Transverse colon (tissue), 4 donors: ENCODE data around the gene CXCR1. TPM values are rescaled to one million over a fixed set of nuclear protein-coding genes. Genes with fewer than 3 reads are reported as not detected.

Source experiments
- DNase-seq: peaks from one replicate; pipeline ENCODE4 v3.0.0-alpha.2; 2019
- H3K27ac ChIP-seq, 4 donors: fragments of 200-600 bp; sonication (generic); 2 replicates each; pipeline ENCODE4 v1.5.1; 2016 to 2018; ENCODE audit warnings: inconsistent platforms in 4 of 4
- H3K27me3 ChIP-seq: fragments of 200-600 bp; sonication (generic); 2 replicates; pipeline ENCODE4 v1.5.1; 2017; ENCODE audit warnings: inconsistent platforms
- H3K36me3 ChIP-seq, 4 donors: fragments of 200-600 bp; sonication (generic); 2 replicates each; pipeline ENCODE4 v1.5.1; 2017 to 2019; ENCODE audit warnings: inconsistent platforms in 4 of 4
- H3K4me1 ChIP-seq, 4 donors: fragments of 200-600 bp; sonication (generic); 2 replicates each; pipeline ENCODE4 v1.5.1; 2017 to 2020; ENCODE audit warnings: inconsistent platforms in 4 of 4
- H3K4me3 ChIP-seq, 4 donors: fragments of 200-600 bp; sonication (generic); 1 replicate in 1 of 4; 2 replicates in 3 of 4; pipeline versions ENCODE4 v1.5.1 to v1.6.1; 2017 to 2019; ENCODE audit warnings: inconsistent platforms in 4 of 4
- H3K9me3 ChIP-seq, 2 donors: fragments of 200-600 bp; sonication (generic); 2 replicates each; pipeline ENCODE4 v1.5.1; 2017 to 2019; ENCODE audit warnings: inconsistent platforms in 2 of 2
- CTCF ChIP-seq, 5 experiments: fragments of 200-600 bp in 3 of 5; fragments of 450-650 bp in 2 of 5; sonication (generic) in 3 of 5; IDR thresholded peaks; 1 replicate in 2 of 5; 2 replicates in 3 of 5; pipeline ENCODE4 v1.5.1; 2016 to 2017; ENCODE audit warnings: antibody characterized with exemption in 5 of 5, inconsistent platforms in 3 of 5, mild to moderate bottlenecking in 2 of 5, moderate library complexity in 1 of 5
- EP300 ChIP-seq: sonication (generic); formaldehyde crosslinking; IDR thresholded peaks from one replicate; pipeline ENCODE4 v1.6.1; 2017; ENCODE audit warnings: antibody characterized with exemption, low read depth
- POLR2A ChIP-seq: fragments of 450-650 bp; IDR thresholded peaks from one replicate; pipeline ENCODE4 v1.6.1; 2016; ENCODE audit warnings: antibody characterized with exemption, mild to moderate bottlenecking, moderate library complexity
- POLR2AphosphoS5 ChIP-seq, 3 donors: sonication (generic); formaldehyde crosslinking; IDR thresholded peaks; one replicate each; pipeline ENCODE4 v1.6.1; 2016; ENCODE audit warnings: antibody characterized with exemption in 3 of 3
- WGBS, 2 donors: methylation state at CpG; one replicate each; pipeline ENCODE4 v1.1.5; 2018; ENCODE audit warnings: low coverage in 1 of 2; 5-methylcytosine and 5-hydroxymethylcytosine counted together
- in situ Hi-C, 4 donors: fragments of 200-750 bp; cut with MboI; loops; one replicate each; pipeline versions ENCODE4 v1.15.0 to v1.15.1; 2017; ENCODE audit warnings: low sequenced_read_pairs in 3 of 4, low pct_ligation_motif_present in 1 of 4, low pct_unique_long_range_greater_than_20kb in 1 of 4
- intact Hi-C: fragments of 100-400 bp; cut with DNase I; formaldehyde crosslinking; loops from one replicate; pipeline ENCODE4 v1.15.1; 2023; ENCODE audit warnings: low total_unique reads
- total RNA-seq, 4 donors: library from RNA; depleted of rRNA; stranded (reverse); fragments of >200 nt; gene quantifications; one replicate each; pipeline ENCODE4 v1.1.0, GENCODE V29; 2016

Gene CXCR1
- under 1 TPM in 1 of 4 donors, not detected in 3; 0.14 TPM for total RNA-seq

GRCh38 chr2:218166791-218167190 is at the start of gene CXCR1:
Gene CXCR1 (minus strand): TSS chr2:218166962. CDS start chr2:218165211, 1,751 bp downstream.
- no peak for DNase-seq
- no peaks in the 10 kb centered on the region for H3K27me3 ChIP-seq
- no peak within 1 kb of the TSS for H3K4me3 ChIP-seq
- TF ChIP-seq POLR2AphosphoS5 (IDR thresholded peaks at IDR 0.05), result no peak
- no peak for TF ChIP-seq CTCF (IDR thresholded peaks at IDR 0.05)
- no peak for TF ChIP-seq POLR2A
- no peak for TF ChIP-seq EP300
- intact Hi-C loops, result no loop called here
- WGBS, 2 donors, result 38 to 64% methylated on average over 3 of the region's 3 CpGs
- in situ Hi-C loops, result no loop called here
- H3K27ac ChIP-seq, result no peak within 1 kb of the TSS
- H3K9me3 ChIP-seq, result no peaks in the 10 kb centered on the region
- H3K36me3 ChIP-seq, result no peaks in the 10 kb centered on the region
- peaks cover 0 to 5% (median 1%) of the 10 kb centered on the region in 4 donors for H3K4me1 ChIP-seq

DNA sequence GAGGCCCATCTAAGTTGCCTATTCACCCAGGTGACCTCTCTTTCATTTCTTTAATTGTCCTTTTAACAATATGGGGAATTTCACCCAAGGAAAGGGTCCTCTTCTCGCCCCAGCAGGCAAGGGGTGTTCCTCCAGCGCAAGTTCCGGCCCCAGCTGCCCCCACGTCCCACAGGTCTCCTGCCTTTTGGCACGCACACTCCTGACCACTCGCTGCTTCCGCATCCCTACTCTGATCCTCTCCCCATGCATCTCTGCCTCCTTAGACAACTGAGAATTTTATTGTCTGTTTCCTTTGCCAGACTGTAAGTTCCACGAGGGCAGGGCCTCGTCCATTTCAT is 49.5 kb upstream of the CXCR1 start:
- H3K36me3 ChIP-seq, result no peaks in the 10 kb centered on the region
- peaks cover 15 to 41% (median 35%) of the 10 kb centered on the region in 4 donors for H3K4me1 ChIP-seq
- 53 to 70% methylated on average over 7 to 9 of the region's 9 CpGs for WGBS, 2 donors
- no peak for DNase-seq
- TF ChIP-seq EP300, result no peak
- no peak for TF ChIP-seq POLR2A
- no peak for TF ChIP-seq CTCF (IDR thresholded peaks at IDR 0.05)
- TF ChIP-seq POLR2AphosphoS5 (IDR thresholded peaks at IDR 0.05), result no peak
- H3K27ac ChIP-seq, result peak overlapping the region; percentile 94 to 100 (median 98)
- H3K4me3 ChIP-seq, result peak overlapping the region; percentile 46 to 100 (median 81)
- no peaks in the 10 kb centered on the region for H3K27me3 ChIP-seq
- in situ Hi-C loops, result no loop called here
- intact Hi-C loops, result no loop called here
- H3K9me3 ChIP-seq, result no peaks in the 10 kb centered on the region

GRCh38 chr2:218214116-218214515 is 47.4 kb upstream of the CXCR1 start:
- H3K4me1 ChIP-seq, result peaks cover 0 to 19% (median 14%) of the 10 kb centered on the region in 4 donors
- H3K27ac ChIP-seq, result no peak overlapping the region
- in situ Hi-C loops (no loop called here), intact Hi-C loops (no loop called here)
- no peaks in the 10 kb centered on the region for H3K27me3 ChIP-seq
- no peak overlapping the region for H3K4me3 ChIP-seq
- no peak for DNase-seq
- 92 to 100% methylated on average over 1 of the region's 1 CpG for WGBS, 2 donors
- H3K36me3 ChIP-seq, result no peaks in the 10 kb centered on the region
- no peaks in the 10 kb centered on the region for H3K9me3 ChIP-seq
- TF ChIP-seq EP300, result no peak
- TF ChIP-seq POLR2A, result no peak
- TF ChIP-seq CTCF (IDR thresholded peaks at IDR 0.05), result no peak
- TF ChIP-seq POLR2AphosphoS5 (IDR thresholded peaks at IDR 0.05), result no peak

DNA sequence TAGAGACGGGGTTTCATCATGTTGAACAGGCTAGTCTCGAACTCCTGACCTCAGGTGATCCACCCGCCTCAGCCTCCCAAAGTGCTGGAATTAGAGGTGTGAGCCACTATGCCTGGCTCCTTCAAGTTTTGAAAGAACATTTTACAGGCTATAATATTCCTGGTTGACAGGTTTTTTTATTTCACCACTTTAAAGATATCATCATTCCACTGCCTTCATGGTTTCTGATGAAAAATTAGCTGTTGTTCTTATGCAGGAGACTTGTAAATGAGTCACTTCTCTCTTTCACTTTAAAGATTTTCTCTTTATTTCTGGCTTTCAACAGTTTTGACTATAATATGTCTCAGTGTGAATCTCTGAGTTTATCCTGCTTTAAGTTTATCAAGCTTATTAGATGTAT is 42.3 kb upstream of the CXCR1 start:
- no peak overlapping the region for H3K4me3 ChIP-seq
- no peak for TF ChIP-seq EP300
- no peak for TF ChIP-seq POLR2A
- TF ChIP-seq POLR2AphosphoS5 (IDR thresholded peaks at IDR 0.05), result no peak
- TF ChIP-seq CTCF (IDR thresholded peaks at IDR 0.05), result no peak
- in situ Hi-C loops, result no loop called here
- no peak overlapping the region for H3K27ac ChIP-seq
- H3K4me1 ChIP-seq, result no peaks in the 10 kb centered on the region
- H3K36me3 ChIP-seq, result no peaks in the 10 kb centered on the region
- H3K9me3 ChIP-seq, result no peaks in the 10 kb centered on the region
- intact Hi-C loops, result no loop called here
- no peaks in the 10 kb centered on the region for H3K27me3 ChIP-seq
- DNase-seq, result no peak
- WGBS, 2 donors, result 94 to 100% methylated on average over 1 to 3 of the region's 3 CpGs
